Activated naive CD4-positive, alpha-beta T cell (primary cell): Measurements from ENCODE around the gene ARID5B.

Experiments used
- DNase-seq, 4 experiments: peaks; one replicate each; lab custom pipeline; 2025; lab: John Stamatoyannopoulos, UW

ARID5B gene

DNA sequence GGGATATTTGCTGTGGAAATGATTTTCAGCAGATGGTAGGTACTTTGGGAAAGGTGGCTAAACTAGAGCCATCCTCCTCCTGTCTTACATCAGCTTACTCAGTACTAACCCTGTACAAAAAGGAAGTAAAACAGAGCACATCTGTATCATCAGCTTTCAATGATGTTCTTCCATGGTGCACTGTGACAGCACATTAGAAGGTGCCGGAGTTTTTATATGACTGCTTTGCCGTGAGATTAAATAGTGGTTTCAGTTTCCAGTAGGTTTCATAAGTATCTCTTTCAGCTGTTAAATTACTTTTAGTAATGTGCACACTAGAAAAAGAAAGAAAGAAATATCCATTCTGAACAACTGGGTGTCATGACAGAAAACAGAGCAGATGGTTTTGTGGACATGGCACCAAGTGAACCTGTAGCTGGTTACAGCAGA is 86.5 kb downstream of the ARID5B start:
- DNase-seq, result no peak

DNA sequence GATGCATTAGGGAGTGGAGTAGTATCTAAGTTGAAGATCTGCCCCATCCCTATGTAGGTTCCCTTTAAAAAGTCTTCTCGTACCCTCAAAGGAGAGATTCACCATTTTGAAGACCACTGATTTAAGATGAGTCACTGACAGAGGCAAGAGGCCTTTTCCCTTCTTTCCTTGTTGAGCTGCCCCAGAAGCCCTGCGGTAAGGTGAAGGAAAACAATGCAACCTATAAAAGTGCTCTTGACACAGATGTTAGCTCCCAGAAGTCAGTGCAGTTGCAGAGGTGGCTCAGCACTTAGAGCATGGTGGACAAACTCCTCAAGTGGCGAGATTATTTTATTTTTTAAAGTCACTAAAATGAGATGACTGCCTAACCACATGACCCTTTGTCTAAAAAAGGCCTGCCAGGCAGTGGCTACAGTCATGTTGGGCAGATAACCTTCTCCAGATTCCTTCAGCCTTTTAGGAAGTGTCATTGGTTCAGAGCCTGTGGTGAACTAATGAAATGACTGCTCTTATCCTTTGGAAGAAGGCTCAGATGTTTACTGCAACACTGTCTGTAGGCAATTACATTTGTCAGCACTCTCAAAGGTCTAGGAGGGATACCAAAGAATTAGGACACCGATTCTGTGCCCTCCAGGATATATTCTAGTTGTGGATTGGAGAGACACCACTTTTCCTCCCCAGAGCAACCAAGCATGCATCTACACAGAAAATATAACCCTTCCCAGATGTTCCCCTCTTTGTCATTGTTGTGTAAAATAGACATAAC is 88.7 kb downstream of the ARID5B start:
- no peak for DNase-seq

DNA sequence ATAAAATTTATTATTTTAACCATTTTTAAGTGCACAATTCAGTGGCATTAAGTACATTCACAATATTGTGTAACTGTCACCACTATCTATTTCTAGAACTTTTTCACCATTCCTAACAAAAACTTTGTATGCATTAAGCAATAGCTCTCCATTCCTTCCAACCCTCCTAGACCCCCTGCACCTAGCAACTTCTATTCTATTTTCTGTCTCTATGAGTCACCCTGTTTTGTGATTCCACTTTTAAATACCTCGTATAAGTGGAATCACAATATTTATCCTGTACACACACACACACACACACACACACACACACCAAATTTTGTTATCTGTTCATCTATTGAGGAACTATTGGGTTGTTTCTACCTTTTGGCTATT is 89.2 kb downstream of the ARID5B start:
- no peak for DNase-seq

DNA sequence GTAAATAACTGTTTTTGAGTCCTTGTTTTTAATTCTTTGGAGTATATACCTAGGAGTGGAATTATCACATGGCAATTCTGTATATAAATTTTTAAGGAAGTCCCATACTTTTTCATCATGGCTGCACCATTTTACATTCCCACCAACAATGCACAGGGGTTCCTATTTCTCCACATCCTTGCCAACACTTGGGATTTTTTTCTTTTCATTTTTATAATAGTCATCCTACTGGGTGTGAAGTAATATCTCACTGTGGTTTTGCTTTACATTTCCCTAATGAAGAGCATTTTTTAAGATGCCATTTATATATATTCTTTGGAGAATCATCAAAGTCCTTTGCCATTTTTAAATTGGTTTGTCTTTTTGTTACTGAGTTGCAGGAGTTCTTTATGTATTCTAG is 89.7 kb downstream of the ARID5B start:
- no peak for DNase-seq

DNA sequence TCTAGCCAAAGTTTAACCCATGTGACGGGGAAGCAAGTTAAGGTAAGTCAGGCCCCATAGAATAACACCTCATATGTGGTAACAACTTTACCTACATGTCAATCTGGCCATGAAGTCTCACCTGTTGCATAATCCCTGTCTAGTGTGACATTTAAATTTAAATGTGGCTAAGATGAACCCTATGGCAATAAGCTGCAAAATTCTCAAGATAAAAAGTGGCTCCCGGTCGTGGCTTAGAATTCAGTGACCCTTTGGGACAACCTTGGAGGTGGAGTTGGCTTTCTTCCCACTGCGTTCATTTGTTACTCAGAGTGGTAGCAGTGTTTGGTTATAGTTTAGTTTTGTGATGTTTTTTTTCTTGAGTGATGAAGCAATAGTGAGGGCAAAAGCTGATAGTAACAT is 90.6 kb downstream of the ARID5B start:
- DNase-seq, result peak in 1 of 4 experiments; percentile 4

DNA sequence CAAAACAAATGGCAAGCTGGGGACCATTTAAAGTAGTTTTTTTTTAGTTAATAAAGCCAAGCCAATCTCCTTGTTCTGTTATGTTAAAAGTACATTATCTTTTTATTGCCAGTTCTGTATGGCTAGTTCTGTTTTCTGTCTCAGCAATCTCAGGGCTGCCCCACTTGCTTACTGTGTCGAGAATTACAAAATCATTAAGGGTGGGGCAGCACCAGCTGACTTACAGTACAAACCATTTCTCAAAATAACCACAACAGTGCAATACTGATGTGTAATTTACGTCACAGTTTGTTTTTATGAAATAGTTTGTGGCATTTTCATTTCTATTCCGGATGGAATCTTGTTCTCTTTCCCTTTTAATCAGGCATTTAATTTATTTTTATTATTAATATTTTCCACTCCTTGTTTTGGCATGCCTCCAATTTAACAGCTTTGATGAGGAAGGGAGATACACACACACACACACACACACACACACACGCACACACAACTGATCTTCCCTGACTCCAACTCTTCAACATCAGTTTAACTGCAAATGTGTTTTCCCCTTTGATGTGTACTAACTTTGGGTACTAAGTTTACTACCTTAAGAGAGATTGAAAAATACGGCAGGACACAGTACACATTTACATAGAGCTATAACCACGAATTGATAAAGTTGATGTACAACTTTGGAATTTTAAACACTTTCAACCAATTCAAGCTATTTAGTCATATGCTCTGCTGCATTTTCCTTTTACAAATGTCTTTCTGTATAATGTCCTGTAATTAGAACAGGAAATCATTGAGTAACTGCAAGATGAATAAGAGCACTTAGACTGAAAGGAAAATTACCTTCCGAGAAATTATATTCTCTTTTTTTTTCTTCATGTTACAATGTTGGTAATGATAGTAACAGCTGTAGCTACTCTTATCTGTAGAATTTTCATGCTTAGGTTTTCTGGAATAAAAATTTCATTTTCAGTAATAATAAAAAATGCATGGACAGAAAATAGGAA is 91.5 kb downstream of the ARID5B start:
- peak in 3 of 4 experiments; percentile 16 to 28 (median 21) for DNase-seq

DNA sequence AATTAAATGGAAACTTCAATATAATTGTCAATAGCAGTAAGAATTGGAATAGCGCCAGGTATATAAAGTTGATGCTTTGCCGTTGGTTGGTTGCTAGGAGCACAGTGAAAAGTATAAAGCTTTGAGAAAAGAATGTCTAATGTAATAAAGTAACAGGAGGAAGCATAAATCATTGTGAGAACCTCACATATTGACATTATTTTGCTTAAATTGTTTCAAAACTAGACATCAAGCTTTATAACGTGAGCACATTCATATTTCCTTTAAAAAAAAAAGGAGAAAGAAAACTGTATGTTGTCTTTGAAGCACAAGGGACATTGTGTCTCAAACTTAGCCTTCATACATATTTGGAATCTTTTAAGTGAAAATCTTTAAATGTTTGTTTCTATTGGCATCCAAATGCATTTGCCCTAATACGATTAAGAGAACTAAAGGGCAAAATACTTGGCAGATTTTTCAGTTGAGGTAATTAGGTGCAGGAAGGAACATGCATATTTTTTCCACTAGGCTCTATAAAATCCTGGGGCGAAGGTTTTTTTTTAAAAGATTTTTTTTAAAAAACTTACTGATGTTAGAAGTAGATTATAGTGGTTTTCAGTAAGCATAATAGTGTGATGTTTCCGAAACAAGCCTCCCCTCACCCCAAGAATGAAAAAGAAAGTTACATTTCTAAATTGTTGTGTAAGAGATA is 92.4 kb downstream of the ARID5B start:
- DNase-seq, result no peak

DNA sequence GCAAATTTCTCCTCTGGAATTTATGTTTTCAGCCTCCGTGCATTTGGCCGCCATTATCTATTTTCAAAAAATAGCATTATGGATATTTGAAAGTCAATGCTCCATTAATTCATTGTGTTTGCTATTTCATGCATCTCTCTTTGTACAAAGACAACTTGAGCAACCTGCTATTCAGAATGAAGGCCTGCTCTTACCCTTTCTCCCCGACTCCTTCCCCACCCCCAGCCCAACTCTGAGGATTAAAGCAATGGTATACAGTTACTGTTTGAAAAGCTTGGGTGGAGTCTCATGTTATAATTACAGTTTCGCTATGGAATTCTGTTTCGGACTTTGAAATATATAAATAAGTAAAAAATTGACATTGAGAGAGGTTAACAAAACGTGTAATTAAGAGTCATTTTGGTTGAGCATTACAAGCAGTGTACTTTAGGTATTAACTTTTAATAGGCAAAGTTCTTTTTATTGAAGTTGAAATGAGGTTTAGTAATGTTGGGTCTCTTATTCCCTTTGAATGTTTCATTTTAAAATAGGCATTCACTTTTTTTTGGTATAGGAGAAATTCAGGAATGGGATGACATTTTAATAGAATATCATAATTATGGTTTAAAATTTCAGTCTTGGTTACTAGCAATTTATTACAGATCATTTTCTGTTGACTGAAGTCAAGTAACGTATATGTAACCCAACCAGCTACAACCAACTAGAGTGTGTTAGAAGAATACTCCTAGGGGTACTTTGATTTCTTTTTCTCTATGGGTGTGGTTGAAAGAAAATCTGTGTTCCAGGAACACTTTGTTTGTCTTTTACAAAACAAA is 93.1 kb downstream of the ARID5B start:
- DNase-seq, result no peak

DNA sequence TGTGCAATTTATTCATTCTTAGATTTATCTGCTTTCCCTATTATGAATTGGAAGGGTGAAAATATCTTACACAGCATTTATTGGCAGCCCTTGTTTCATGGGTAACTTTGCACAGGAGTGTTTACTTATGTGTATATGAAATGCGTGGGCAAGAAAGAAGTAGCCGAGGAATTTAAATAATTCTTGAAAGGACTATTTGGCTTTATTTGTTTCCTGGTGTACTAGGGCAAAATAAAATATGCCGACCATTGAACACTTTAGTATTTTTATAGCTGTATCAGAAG is 93.7 kb downstream of the ARID5B start:
- DNase-seq, result no peak

DNA sequence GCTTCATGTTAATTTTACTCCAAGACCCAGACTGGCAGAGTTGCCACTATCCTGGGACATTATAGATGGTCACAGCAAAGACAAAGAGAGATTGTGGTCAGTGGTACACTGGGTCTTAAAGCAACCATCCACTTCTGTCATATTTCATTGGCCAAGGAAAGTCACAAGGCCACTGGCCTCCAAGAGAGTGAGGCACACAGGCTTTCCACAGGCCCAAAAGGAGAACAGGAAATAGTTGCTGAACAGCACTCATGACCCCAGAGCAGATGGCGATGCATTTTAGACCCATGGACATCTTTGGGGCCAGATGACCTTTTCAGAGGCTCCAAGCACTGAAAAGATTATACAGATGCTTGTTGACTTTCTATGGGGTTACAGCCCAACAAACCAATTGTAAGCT is 97.4 kb downstream of the ARID5B start:
- no peak for DNase-seq

DNA sequence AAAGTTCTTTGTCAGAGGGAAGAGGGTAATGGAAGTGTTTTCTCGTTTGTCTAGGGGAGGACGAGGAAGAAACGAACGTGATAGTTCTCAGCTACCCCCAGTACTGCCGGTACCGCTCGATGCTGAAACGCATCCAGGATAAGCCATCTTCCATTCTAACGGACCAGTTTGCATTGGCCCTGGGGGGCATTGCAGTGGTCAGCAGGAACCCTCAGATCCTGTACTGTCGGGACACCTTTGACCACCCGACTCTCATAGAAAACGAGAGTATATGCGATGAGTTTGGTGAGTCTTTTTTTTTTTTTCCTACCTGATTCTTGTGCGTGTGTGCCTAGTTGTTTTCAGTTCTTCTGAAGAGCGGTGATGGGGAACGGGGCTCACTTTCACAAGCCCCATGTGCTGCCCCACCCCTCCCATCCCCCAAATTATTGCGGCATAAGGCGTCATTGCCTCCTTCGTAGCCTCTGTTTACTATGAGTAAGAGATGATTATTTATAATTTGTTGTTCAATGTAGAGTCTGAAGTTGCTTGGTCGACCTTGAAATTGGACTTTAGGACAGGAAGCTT is 98.6 kb downstream of the ARID5B start:
- DNase-seq, result no peak

DNA sequence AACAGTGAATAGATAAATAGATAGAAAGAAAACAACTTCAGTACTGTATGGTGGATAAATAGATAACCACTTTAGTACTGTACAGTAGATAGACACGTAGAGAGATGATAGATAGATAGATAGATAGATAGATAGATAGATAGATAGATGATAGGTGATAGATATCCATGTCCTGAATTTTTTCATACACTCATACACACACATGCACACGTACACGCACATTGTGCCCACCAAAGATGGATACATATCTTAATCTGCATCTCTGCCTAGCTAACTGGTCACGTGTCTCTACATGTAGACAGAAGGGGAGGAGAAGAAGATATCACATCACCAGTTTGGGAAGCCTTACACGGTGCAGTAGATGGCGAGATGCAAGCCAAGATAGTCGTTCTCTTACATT is 99.2 kb downstream of the ARID5B start:
- no peak for DNase-seq

DNA sequence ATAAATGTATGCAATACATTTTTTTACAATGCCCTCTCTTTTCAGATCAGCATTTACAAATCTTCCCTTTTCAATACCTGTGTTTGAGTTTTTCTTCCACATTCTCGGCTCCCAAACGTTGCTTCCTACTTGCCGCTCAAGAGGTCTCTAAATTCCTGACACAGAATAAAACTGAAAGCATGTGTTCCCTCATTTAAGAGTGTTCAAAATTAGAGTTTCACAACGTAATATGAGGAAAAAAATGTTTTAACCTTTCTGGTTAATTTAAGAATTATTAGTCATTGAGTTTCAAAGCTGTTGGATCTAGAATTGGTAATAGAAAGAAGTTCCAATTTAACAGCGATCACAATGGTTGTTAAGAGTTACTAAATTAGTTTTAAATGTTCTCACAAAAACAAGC is 100.4 kb downstream of the ARID5B start:
- DNase-seq, result no peak

DNA sequence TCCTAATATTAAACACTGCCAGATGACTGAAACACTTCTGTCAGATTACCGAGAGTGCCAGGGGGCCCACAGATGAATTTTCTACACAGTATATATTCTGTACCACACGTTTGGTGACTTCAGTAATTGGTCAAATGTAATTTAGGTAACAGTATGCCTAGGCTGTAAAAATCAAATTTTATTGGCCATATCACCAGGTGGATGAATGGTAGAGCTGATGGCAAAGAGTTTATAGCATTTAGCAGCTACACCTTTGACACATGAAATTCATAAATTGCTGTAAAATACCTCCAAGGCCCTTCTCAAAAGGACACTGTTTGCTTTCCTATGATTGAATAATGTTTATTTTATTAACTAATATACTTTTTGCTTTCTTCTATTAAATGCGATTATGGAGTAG is 101.3 kb downstream of the ARID5B start:
- DNase-seq, result no peak

DNA sequence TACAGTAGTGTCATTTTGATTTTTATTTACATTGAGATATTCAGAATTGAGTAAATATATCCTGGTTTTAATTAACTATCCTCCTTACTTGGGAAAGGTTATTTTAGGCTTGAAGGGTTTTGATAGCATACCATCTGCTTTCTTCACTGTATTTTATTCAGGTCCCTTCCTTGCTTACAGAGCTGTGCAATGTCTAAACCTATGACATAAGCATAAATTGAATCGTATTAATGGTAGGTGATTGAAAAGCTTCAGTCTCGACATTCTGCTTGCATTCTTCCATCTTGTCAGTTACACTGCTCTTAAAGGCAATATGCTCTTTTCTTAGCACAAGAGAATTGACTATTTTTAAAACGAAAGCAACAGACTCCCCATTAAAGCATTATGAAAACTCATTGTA is 102.5 kb downstream of the ARID5B start:
- DNase-seq, result no peak

DNA sequence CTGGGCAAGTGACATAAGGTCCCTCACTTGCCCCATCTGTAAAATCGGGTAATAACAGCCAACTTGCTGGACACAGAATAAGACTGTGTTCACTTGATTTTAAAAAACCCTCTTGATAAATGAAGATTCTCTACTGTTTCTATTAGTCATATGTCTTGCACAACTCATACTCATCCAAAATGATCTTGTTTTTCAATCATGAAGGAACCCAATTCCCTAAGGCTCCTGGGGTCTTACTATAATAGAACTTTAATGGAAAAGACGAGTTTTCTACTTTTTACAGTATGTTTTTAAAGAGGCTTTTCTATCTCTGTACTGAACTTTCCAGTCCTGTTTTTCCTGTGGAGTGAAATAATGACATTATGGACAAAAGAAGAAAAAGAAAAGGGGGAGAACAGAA is 103.8 kb downstream of the ARID5B start:
- no peak for DNase-seq

DNA sequence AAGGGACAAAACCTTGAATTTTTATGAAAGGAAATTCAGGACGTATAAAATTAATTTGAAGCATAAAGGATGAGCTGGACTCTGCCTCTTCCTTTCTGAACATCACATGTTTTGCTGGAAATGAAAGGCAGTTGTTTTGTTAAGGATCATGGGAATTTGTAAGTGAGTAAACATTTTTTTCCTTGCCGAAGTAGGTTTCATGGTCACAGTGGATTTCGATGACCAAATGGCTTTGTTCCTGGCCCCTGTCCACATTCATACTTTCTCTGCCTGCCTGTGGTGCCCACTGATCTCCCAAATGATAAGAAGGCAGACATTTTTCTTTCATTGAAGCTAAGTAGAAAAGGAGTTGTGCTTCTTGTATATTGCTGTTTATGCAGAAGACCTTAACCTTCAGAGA is 104.2 kb downstream of the ARID5B start:
- no peak for DNase-seq

DNA sequence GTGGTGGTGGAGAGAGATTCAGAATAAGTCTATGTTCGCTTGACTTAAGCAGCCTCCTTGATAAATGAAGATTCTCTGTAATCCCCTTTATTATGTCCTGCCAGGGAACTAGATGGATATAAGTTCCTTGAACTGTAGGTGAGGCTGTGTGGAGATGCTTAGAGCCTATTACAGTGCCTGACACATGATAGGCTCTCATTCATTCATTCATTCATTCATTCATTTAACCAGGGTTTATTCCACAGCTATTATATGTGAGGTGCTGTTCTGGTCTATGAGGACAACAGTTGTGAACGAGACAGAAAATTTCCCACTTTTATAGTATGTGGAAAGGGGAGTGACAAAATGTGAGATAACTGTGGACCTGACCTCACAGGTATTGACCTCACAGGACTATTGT is 105.6 kb downstream of the ARID5B start:
- no peak for DNase-seq

DNA sequence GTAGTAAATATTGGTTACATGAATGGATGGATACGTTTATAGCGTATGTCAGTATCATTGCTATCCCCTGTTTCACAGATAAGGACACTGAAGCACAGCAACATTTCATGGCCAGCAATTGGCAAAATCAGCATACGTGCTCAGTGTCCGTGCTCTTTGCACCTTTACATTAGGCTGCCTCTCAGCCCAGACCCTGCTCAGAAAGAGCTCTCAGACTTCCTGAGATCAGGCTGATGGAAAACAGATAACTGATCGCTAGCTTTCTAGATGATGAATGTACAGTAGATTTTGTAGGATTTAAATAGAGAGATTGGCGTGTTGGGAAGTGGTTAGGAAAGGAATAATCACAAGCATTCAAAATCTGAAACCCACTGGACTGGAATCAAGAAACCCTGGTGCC is 106.7 kb downstream of the ARID5B start:
- no peak for DNase-seq

DNA sequence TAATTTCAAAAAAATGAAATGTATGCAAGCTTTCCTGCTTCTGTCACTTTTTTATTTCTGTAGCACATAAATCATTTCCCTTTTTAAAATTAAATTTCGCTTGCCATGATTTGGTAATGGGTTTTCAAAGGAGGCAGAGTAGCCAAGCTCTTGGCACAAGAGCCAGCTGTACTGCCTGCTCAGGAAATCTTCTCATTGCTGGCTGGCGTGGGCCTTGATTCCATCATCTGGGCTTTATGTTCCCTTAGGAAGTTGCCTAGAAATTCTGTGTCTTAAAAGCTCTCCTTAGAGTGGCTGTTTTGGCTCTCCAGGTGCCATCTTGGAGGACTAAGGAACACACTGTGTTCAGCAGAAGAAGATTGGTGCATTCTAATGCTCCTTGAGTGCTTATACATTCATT is 107.4 kb downstream of the ARID5B start:
- no peak for DNase-seq

DNA sequence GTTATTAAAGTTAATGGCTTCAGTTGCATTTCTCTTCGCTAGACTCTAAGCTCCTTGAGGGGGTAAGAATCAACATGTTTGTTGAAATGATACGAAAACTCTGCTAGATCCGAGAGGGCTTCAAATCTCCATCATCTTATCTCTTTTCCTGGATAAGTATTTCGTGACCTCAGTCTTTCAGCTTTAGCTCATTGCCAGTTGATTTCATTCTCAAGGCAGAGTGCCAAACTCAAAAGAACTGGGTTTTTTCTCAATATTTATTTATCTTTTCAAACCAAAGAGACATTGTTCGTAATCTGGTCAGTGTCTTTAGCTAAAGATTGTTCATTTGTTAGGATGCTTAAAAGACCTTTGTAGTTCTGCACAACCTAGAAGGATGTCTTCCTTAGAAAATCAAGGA is 108.9 kb downstream of the ARID5B start:
- DNase-seq, result no peak

DNA sequence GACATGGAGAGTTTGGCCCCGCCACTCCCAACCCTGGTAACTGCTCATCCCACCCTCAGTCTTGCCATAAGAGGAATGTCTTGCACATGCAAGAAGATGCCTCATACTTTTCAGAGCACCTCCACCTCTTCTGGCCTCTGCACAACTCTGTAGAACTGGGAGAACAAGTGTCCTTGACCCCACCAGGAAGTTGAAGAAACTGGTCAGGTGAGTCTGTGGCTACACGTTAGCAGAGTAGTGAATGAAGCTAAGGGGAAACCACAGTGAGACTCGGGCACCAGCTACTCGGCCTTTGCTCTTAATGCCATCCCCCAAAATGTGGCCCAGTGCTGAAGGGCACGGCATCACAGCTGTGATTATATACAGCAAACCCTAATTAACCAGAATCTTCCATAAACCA is 110.1 kb downstream of the ARID5B start:
- no peak for DNase-seq
